ENCODE results near the gene CHRNA10.

CHRNA10 gene

GRCh38 chr11:3707176-3707575, 36.0 kb upstream of the CHRNA10 start:
- Histone ChIP-seq H3K79me1 (ENCODE audit: low read depth, low read length) (no peaks in the 10 kb centered on the region), H3K36me3 (replicated peaks in 1 of 2; ENCODE audit: control insufficient read depth in 2 of 2, insufficient read depth in 2 of 2, low read length in 2 of 2) (peaks cover 27 to 97% of the 10 kb centered on the region in 2 donors), H2BK15ac (ENCODE audit: low read length) (no peak overlapping the region), H2AFZ (ENCODE audit: low read length) (no peak overlapping the region), H4K91ac (ENCODE audit: low read depth, low read length, poor library complexity) (no peak overlapping the region), H3K4me1 (ENCODE audit: control insufficient read depth in 2 of 2, insufficient read depth in 1 of 2, low read depth in 1 of 2, low read length in 2 of 2) (no peaks in the 10 kb centered on the region), H2BK5ac (ENCODE audit: low read length) (no peak overlapping the region), H3K4me2 (ENCODE audit: insufficient read depth, low read length, poor library complexity, severe bottlenecking) (no peak overlapping the region), H3K9me3 (replicated peaks in 1 of 2; ENCODE audit: control insufficient read depth in 2 of 2, insufficient read depth in 1 of 2, low read depth in 1 of 2, low read length in 2 of 2) (no peaks in the 10 kb centered on the region), H2AK5ac (ENCODE audit: low read depth, low read length) (no peak overlapping the region), H3K14ac (ENCODE audit: low read length) (no peak overlapping the region), H3K18ac (ENCODE audit: low read length) (no peak overlapping the region), H2BK120ac (ENCODE audit: low read depth, low read length) (no peak overlapping the region), H3K9ac (ENCODE audit: low read depth, low read length, poor library complexity) (no peak overlapping the region), H3K27ac (replicated peaks; ENCODE audit: low read length) (no peak overlapping the region), H4K8ac (ENCODE audit: low read depth, low read length) (no peak overlapping the region), H3K27me3 (ENCODE audit: control insufficient read depth in 3 of 3, insufficient read depth in 3 of 3, low read depth in 1 of 3, low read length in 3 of 3) (no peaks in the 10 kb centered on the region), H3K4me3 (ENCODE audit: low read length in 2 of 2) (no peak overlapping the region), H3K4ac (ENCODE audit: low read length) (no peak overlapping the region), H3K23ac (ENCODE audit: low read depth, low read length, poor library complexity) (no peak overlapping the region), H2BK12ac (ENCODE audit: low read length) (no peak overlapping the region)
- WGBS, 2 donors (ENCODE audit: extremely low coverage in 2 of 2, insufficient read length in 2 of 2, insufficient replicate concordance in 1 of 2): no CpG with 5 or more reads among the region's 2 CpGs
- no peak for DNase-seq (ENCODE audit: low spot score)

GRCh38 chr11:3703383-3703782, 32.2 kb upstream of the CHRNA10 start:
- Histone ChIP-seq H3K27ac (replicated peaks; ENCODE audit: low read length) (no peak overlapping the region), H3K23ac (ENCODE audit: low read depth, low read length, poor library complexity) (no peak overlapping the region), H3K4ac (ENCODE audit: low read length) (no peak overlapping the region), H2BK120ac (ENCODE audit: low read depth, low read length) (no peak overlapping the region), H3K4me3 (ENCODE audit: low read length in 2 of 2) (no peak overlapping the region), H3K79me1 (ENCODE audit: low read depth, low read length) (no peaks in the 10 kb centered on the region), H3K4me1 (ENCODE audit: control insufficient read depth in 2 of 2, insufficient read depth in 1 of 2, low read depth in 1 of 2, low read length in 2 of 2) (no peaks in the 10 kb centered on the region), H2BK15ac (ENCODE audit: low read length) (no peak overlapping the region), H2AK5ac (ENCODE audit: low read depth, low read length) (no peak overlapping the region), H2AFZ (ENCODE audit: low read length) (no peak overlapping the region), H2BK12ac (ENCODE audit: low read length) (no peak overlapping the region), H3K4me2 (ENCODE audit: insufficient read depth, low read length, poor library complexity, severe bottlenecking) (no peak overlapping the region), H2BK5ac (ENCODE audit: low read length) (no peak overlapping the region), H3K18ac (ENCODE audit: low read length) (no peak overlapping the region), H3K27me3 (ENCODE audit: control insufficient read depth in 3 of 3, insufficient read depth in 3 of 3, low read depth in 1 of 3, low read length in 3 of 3) (no peaks in the 10 kb centered on the region), H3K36me3 (replicated peaks in 1 of 2; ENCODE audit: control insufficient read depth in 2 of 2, insufficient read depth in 2 of 2, low read length in 2 of 2) (peaks cover 33 to 96% of the 10 kb centered on the region in 2 donors), H3K14ac (ENCODE audit: low read length) (no peak overlapping the region), H3K9me3 (replicated peaks in 1 of 2; ENCODE audit: control insufficient read depth in 2 of 2, insufficient read depth in 1 of 2, low read depth in 1 of 2, low read length in 2 of 2) (no peaks in the 10 kb centered on the region), H4K8ac (ENCODE audit: low read depth, low read length) (no peak overlapping the region), H4K91ac (ENCODE audit: low read depth, low read length, poor library complexity) (no peak overlapping the region), H3K9ac (ENCODE audit: low read depth, low read length, poor library complexity) (no peak overlapping the region)
- no CpG with 5 or more reads among the region's 3 CpGs for WGBS, 2 donors (ENCODE audit: extremely low coverage in 2 of 2, insufficient read length in 2 of 2, insufficient replicate concordance in 1 of 2)
- DNase-seq (ENCODE audit: low spot score): no peak

- Histone ChIP-seq H3K9ac (ENCODE audit: low read depth, low read length, poor library complexity) (no peak overlapping the region), H4K8ac (ENCODE audit: low read depth, low read length) (no peak overlapping the region), H3K4me2 (ENCODE audit: insufficient read depth, low read length, poor library complexity, severe bottlenecking) (no peak overlapping the region), H3K23ac (ENCODE audit: low read depth, low read length, poor library complexity) (no peak overlapping the region), H4K91ac (ENCODE audit: low read depth, low read length, poor library complexity) (no peak overlapping the region), H2BK15ac (ENCODE audit: low read length) (no peak overlapping the region), H2BK12ac (ENCODE audit: low read length) (no peak overlapping the region), H3K9me3 (replicated peaks in 1 of 2; ENCODE audit: control insufficient read depth in 2 of 2, insufficient read depth in 1 of 2, low read depth in 1 of 2, low read length in 2 of 2) (no peaks in the 10 kb centered on the region), H2BK120ac (ENCODE audit: low read depth, low read length) (no peak overlapping the region), H3K36me3 (replicated peaks in 1 of 2; ENCODE audit: control insufficient read depth in 2 of 2, insufficient read depth in 2 of 2, low read length in 2 of 2) (peaks cover 31 to 97% of the 10 kb centered on the region in 2 donors), H3K14ac (ENCODE audit: low read length) (no peak overlapping the region), H3K4me1 (ENCODE audit: control insufficient read depth in 2 of 2, insufficient read depth in 1 of 2, low read depth in 1 of 2, low read length in 2 of 2) (no peaks in the 10 kb centered on the region), H2AK5ac (ENCODE audit: low read depth, low read length) (no peak overlapping the region), H3K27ac (replicated peaks; ENCODE audit: low read length) (no peak overlapping the region), H2AFZ (ENCODE audit: low read length) (no peak overlapping the region), H3K27me3 (ENCODE audit: control insufficient read depth in 3 of 3, insufficient read depth in 3 of 3, low read depth in 1 of 3, low read length in 3 of 3) (no peaks in the 10 kb centered on the region), H3K4me3 (ENCODE audit: low read length in 2 of 2) (no peak overlapping the region), H2BK5ac (ENCODE audit: low read length) (no peak overlapping the region), H3K79me1 (ENCODE audit: low read depth, low read length) (no peaks in the 10 kb centered on the region), H3K4ac (ENCODE audit: low read length) (no peak overlapping the region), H3K18ac (ENCODE audit: low read length) (no peak overlapping the region)
- WGBS, 2 donors (ENCODE audit: extremely low coverage in 2 of 2, insufficient read length in 2 of 2, insufficient replicate concordance in 1 of 2): no CpG with 5 or more reads among the region's 2 CpGs
- no peak for DNase-seq (ENCODE audit: low spot score)
Observed at GRCh38 chr11:3700910-3701309, 29.7 kb upstream of the CHRNA10 start.

GRCh38 chr11:3700410-3700809, 29.2 kb upstream of the CHRNA10 start:
- Histone ChIP-seq H3K27ac (replicated peaks; ENCODE audit: low read length) (no peak overlapping the region), H3K27me3 (ENCODE audit: control insufficient read depth in 3 of 3, insufficient read depth in 3 of 3, low read depth in 1 of 3, low read length in 3 of 3) (no peaks in the 10 kb centered on the region), H3K4me1 (ENCODE audit: control insufficient read depth in 2 of 2, insufficient read depth in 1 of 2, low read depth in 1 of 2, low read length in 2 of 2) (no peaks in the 10 kb centered on the region), H2AK5ac (ENCODE audit: low read depth, low read length) (no peak overlapping the region), H3K9ac (ENCODE audit: low read depth, low read length, poor library complexity) (no peak overlapping the region), H3K23ac (ENCODE audit: low read depth, low read length, poor library complexity) (no peak overlapping the region), H2AFZ (ENCODE audit: low read length) (no peak overlapping the region), H3K4me3 (ENCODE audit: low read length in 2 of 2) (no peak overlapping the region), H3K36me3 (replicated peaks in 1 of 2; ENCODE audit: control insufficient read depth in 2 of 2, insufficient read depth in 2 of 2, low read length in 2 of 2) (peaks cover 31 to 97% of the 10 kb centered on the region in 2 donors), H3K9me3 (replicated peaks in 1 of 2; ENCODE audit: control insufficient read depth in 2 of 2, insufficient read depth in 1 of 2, low read depth in 1 of 2, low read length in 2 of 2) (no peaks in the 10 kb centered on the region), H2BK15ac (ENCODE audit: low read length) (no peak overlapping the region), H2BK12ac (ENCODE audit: low read length) (no peak overlapping the region), H3K14ac (ENCODE audit: low read length) (no peak overlapping the region), H3K79me1 (ENCODE audit: low read depth, low read length) (no peaks in the 10 kb centered on the region), H3K4me2 (ENCODE audit: insufficient read depth, low read length, poor library complexity, severe bottlenecking) (no peak overlapping the region), H3K18ac (ENCODE audit: low read length) (no peak overlapping the region), H2BK5ac (ENCODE audit: low read length) (no peak overlapping the region), H4K8ac (ENCODE audit: low read depth, low read length) (no peak overlapping the region), H4K91ac (ENCODE audit: low read depth, low read length, poor library complexity) (no peak overlapping the region), H2BK120ac (ENCODE audit: low read depth, low read length) (no peak overlapping the region), H3K4ac (ENCODE audit: low read length) (no peak overlapping the region)
- WGBS, 2 donors (ENCODE audit: extremely low coverage in 2 of 2, insufficient read length in 2 of 2, insufficient replicate concordance in 1 of 2): no CpG with 5 or more reads among the region's 2 CpGs
- DNase-seq (ENCODE audit: low spot score): no peak
